IMR-90 (cell line): ENCODE results near the gene ARHGAP8. TPM values are rescaled to one million over a fixed set of nuclear protein-coding genes. Genes with fewer than 3 reads are reported as not detected.

Experiments
- ATAC-seq: fragments of 200-7000 bp; cut with Tn5 transposase; 2 replicates; pipeline ENCODE4 v1.9.1; 2020; ENCODE audit warnings: low read depth, mild to moderate bottlenecking, moderate library complexity
- BruUV-seq: library from RNA; stranded (reverse); fragments of 400-500 nt; replicated peaks from 2 replicates; lab custom pipeline; 2021; lab: Mats Ljungman, UMichigan
- CTCF ChIA-PET: fragments of 300-600 bp; formaldehyde crosslinking; extraction: SDS; loops from one replicate; lab custom pipeline; 2021; ENCODE audit warnings: antibody characterized with exemption; lab: Yijun Ruan, JAX
- POLR2A ChIA-PET: fragments of 300-600 bp; sonication (Branson Sonifier 250); formaldehyde crosslinking; loops from one replicate; lab custom pipeline; 2022; ENCODE audit warnings: antibody characterized with exemption; ENCODE audit not compliant: unreplicated experiment; lab: Charles Lee
- DNase-seq: peaks from one replicate; pipeline ENCODE4 v3.0.0; 2013
- H2AFZ ChIP-seq: replicated peaks from 2 replicates; pipeline ENCODE3; 2013; ENCODE audit warnings: low read length, mild to moderate bottlenecking; ENCODE audit not compliant: poor library complexity
- H2AK5ac ChIP-seq: 2 replicates; pipeline ENCODE4 v1.6.1; 2013; ENCODE audit warnings: low read depth, low read length, inconsistent platforms
- H2AK9ac ChIP-seq: replicated peaks from 2 replicates; pipeline ENCODE3; 2013; ENCODE audit warnings: mild to moderate bottlenecking, low read depth, low read length, moderate library complexity; ENCODE audit not compliant: poor library complexity
- H2BK120ac ChIP-seq: 2 replicates; pipeline ENCODE4 v1.6.1; 2013; ENCODE audit warnings: low read depth, low read length, inconsistent platforms
- H2BK15ac ChIP-seq: 3 replicates; pipeline ENCODE4 v1.6.1; 2013; ENCODE audit warnings: low read depth, low read length, inconsistent platforms
- H2BK20ac ChIP-seq: 2 replicates; pipeline ENCODE4 v1.6.1; 2013; ENCODE audit warnings: low read depth, mild to moderate bottlenecking, inconsistent platforms, low read length, moderate library complexity
- H2BK5ac ChIP-seq: 2 replicates; pipeline ENCODE4 v1.6.1; 2013; ENCODE audit warnings: mild to moderate bottlenecking, low read depth, low read length, inconsistent platforms; ENCODE audit not compliant: poor library complexity, severe bottlenecking
- H3K14ac ChIP-seq: replicated peaks from 2 replicates; pipeline ENCODE4 v1.6.1; 2013; ENCODE audit warnings: low read depth, low read length, inconsistent platforms
- H3K18ac ChIP-seq: 2 replicates; pipeline ENCODE4 v1.6.1; 2013; ENCODE audit warnings: low read depth, low read length, control low read depth
- H3K23ac ChIP-seq: 2 replicates; pipeline ENCODE4 v1.6.1; 2013; ENCODE audit warnings: low read depth, low read length, inconsistent platforms
- H3K27ac ChIP-seq: 2 replicates; pipeline ENCODE4 v1.5.1; 2013; ENCODE audit warnings: mild to moderate bottlenecking, control low read depth, low read length; ENCODE audit not compliant: insufficient read depth
- H3K27me3 ChIP-seq: 2 replicates; pipeline ENCODE4 v1.6.1; 2013; ENCODE audit warnings: low read length; ENCODE audit not compliant: control insufficient read depth, insufficient read depth
- H3K36me3 ChIP-seq: 2 replicates; pipeline ENCODE4 v1.6.1; 2013; ENCODE audit warnings: low read length, mixed read lengths; ENCODE audit not compliant: control insufficient read depth, insufficient read depth
- H3K4ac ChIP-seq: 2 replicates; pipeline ENCODE4 v1.6.1; 2013; ENCODE audit warnings: low read depth, low read length, inconsistent platforms
- H3K4me1 ChIP-seq: 2 replicates; pipeline ENCODE4 v1.6.1; 2013; ENCODE audit warnings: low read length, mixed read lengths; ENCODE audit not compliant: control insufficient read depth, insufficient read depth
- H3K4me2 ChIP-seq: 2 replicates; pipeline ENCODE4 v1.6.1; 2013; ENCODE audit warnings: low read depth, mild to moderate bottlenecking, control low read depth, low read length, moderate library complexity
- H3K4me3 ChIP-seq: 2 replicates; pipeline ENCODE4 v1.5.1; 2013; ENCODE audit warnings: low read depth, mild to moderate bottlenecking, control low read depth, low read length, moderate library complexity; ENCODE audit not compliant: insufficient read depth
- H3K56ac ChIP-seq: 2 replicates; pipeline ENCODE4 v1.6.1; 2013; ENCODE audit warnings: low read length, inconsistent platforms; ENCODE audit not compliant: insufficient read depth; ENCODE audit errors: extremely low read depth
- H3K79me1 ChIP-seq, 2 experiments: 2 replicates each; pipeline ENCODE4 v1.6.1; 2013; ENCODE audit warnings: low read length in 2 of 2, inconsistent platforms in 1 of 2, low read depth in 1 of 2
- H3K9ac ChIP-seq: 2 replicates; pipeline ENCODE4 v1.6.1; 2013; ENCODE audit warnings: low read depth, low read length, control low read depth
- H3K9me1 ChIP-seq: 2 replicates; pipeline ENCODE4 v1.6.1; 2013; ENCODE audit warnings: low read length, inconsistent platforms; ENCODE audit not compliant: insufficient read depth
- H3K9me3 ChIP-seq: 2 replicates; pipeline ENCODE4 v1.6.1; 2013; ENCODE audit warnings: low read length; ENCODE audit not compliant: control insufficient read depth, insufficient read depth
- H4K20me1 ChIP-seq: 2 replicates; pipeline ENCODE4 v1.6.1; 2013; ENCODE audit warnings: low read length, inconsistent platforms; ENCODE audit not compliant: insufficient read depth
- H4K5ac ChIP-seq: 2 replicates; pipeline ENCODE4 v1.6.1; 2013; ENCODE audit warnings: mild to moderate bottlenecking, low read depth, low read length, control low read depth
- H4K8ac ChIP-seq, 2 experiments: 2 replicates each; pipeline ENCODE4 v1.6.1; 2013; ENCODE audit warnings: low read depth in 2 of 2, low read length in 2 of 2, control low read depth in 1 of 2, inconsistent platforms in 1 of 2
- H4K91ac ChIP-seq: 2 replicates; pipeline ENCODE4 v1.6.1; 2013; ENCODE audit warnings: low read depth, low read length, inconsistent platforms; ENCODE audit not compliant: insufficient read depth
- CEBPB ChIP-seq: IDR thresholded peaks from 2 replicates; pipeline ENCODE4 v1.6.1; 2012; ENCODE audit warnings: low read depth, low read length, improper control_type of control experiment
- CHD1 ChIP-seq: IDR thresholded peaks from 2 replicates; pipeline ENCODE4 v1.6.1; 2012; ENCODE audit warnings: low read depth, low read length, improper control_type of control experiment
- ELK1 ChIP-seq: fragments of 150-350 bp; IDR thresholded peaks from 2 replicates; pipeline ENCODE4 v1.6.1; 2016; ENCODE audit warnings: low read depth, mild to moderate bottlenecking, low read length, moderate library complexity, borderline replicate concordance
- FOS ChIP-seq: fragments of 150-350 bp; IDR thresholded peaks from 2 replicates; pipeline ENCODE4 v1.6.1; 2016; ENCODE audit warnings: low read depth, low read length
- MAZ ChIP-seq: IDR thresholded peaks from 2 replicates; pipeline ENCODE4 v1.6.1; 2012; ENCODE audit warnings: low read depth, mild to moderate bottlenecking, low read length, improper control_type of control experiment, moderate library complexity, borderline replicate concordance
- MXI1 ChIP-seq: IDR thresholded peaks from 2 replicates; pipeline ENCODE4 v1.6.1; 2012; ENCODE audit warnings: low read depth, mild to moderate bottlenecking, low read length, moderate library complexity, borderline replicate concordance
- POLR2A ChIP-seq: IDR thresholded peaks from 2 replicates; pipeline ENCODE4 v1.6.1; 2012; ENCODE audit warnings: mild to moderate bottlenecking, low read depth, low read length
- RAD21 ChIP-seq: IDR thresholded peaks from 2 replicates; pipeline ENCODE4 v1.6.1; 2012; ENCODE audit warnings: low read length, improper control_type of control experiment
- RCOR1 ChIP-seq: IDR thresholded peaks from 2 replicates; pipeline ENCODE4 v1.6.1; 2012; ENCODE audit warnings: mild to moderate bottlenecking, low read length, improper control_type of control experiment; ENCODE audit not compliant: insufficient replicate concordance
- WGBS, 2 experiments: methylation state at CpG; one replicate each; pipeline versions ENCODE4 v1.1.5 to v1.1.7; 2013; ENCODE audit warnings: missing lambda C conversion rate in 2 of 2; ENCODE audit not compliant: insufficient read length in 1 of 2; ENCODE audit errors: extremely low coverage in 2 of 2; 5-methylcytosine and 5-hydroxymethylcytosine counted together
- dilution Hi-C: fragments of 300-500 bp; cut with HindIII; formaldehyde crosslinking; loops from one replicate; pipeline ENCODE4 v1.14.3; 2018; ENCODE audit warnings: low sequenced_read_pairs; ENCODE audit not compliant: unreplicated experiment
- in situ Hi-C: fragments of 300-500 bp; cut with MboI; formaldehyde crosslinking; loops from 3 replicates; pipeline ENCODE4 v1.14.3; 2019; ENCODE audit warnings: low sequenced_read_pairs, inconsistent platforms, mixed read lengths
- intact Hi-C: fragments of 100-400 bp; cut with micrococcal nuclease; formaldehyde crosslinking; loops from 2 replicates; pipeline ENCODE4 v1.10.0; 2022
- polyA plus RNA-seq, 3 experiments: library from polyadenylated mRNA; depleted of rRNA; stranded (reverse); fragments of >200 nt; gene quantifications; 2 replicates each; pipeline ENCODE4 v1.2.3, GENCODE V29; 2012; ENCODE audit warnings: low replicate concordance in 1 of 3
- total RNA-seq: library from RNA; depleted of rRNA; stranded (reverse); fragments of >200 nt; gene quantifications from 2 replicates; pipeline ENCODE4 v1.2.3, GENCODE V29; 2012

ARHGAP8 gene
- total and polyA plus RNA-seq, 2 of the 4 experiments (the other 2 are of a cell fraction) = 0.18 to 0.21 TPM

DNA sequence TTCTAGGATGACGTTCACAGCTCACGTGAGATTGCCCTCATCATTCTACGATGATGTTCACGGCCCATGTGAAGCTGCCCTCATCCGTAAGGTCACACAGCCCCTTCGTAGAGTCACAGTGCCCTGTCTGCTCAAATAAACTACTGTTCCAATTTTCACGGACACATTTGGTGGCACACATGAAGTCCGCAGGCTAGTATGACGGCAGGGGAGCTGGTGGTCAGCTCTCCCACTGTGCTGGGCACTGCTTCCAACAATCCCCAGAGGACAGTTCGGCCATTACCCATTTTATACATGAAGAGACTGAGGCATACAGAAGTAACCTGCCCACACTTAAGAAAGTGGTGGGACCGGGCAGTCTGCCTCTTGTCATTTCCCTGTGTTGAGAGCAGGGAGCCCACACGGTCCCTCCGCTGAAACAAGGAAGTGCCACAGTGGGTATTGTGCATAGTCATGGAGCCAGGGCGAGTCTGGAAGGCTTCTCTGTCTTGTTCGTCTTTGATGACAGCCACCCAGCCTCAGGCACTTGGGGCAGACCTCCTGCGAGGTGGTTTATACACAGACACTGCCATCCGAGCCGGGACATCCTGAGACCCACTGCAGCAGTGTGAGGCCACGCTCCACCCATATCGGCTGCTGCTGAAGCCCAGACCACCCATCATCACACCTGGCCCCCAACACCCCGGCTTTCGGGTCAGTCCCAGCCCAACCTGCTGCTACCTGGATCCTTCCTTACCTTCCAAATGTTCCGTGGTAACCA, 143.1 kb downstream of the ARHGAP8 start:
- DNase-seq (no peak), ATAC-seq (no peak)
- no peak overlapping the region for H3K23ac ChIP-seq
- H4K5ac ChIP-seq = no peak overlapping the region
- H3K4ac ChIP-seq = no peak overlapping the region
- H3K27ac ChIP-seq = no peak overlapping the region
- H2AFZ ChIP-seq = no peak overlapping the region
- ChIA-PET CTCF (no interaction called here), POLR2A (no interaction called here)
- no peak overlapping the region for H2BK15ac ChIP-seq
- intact Hi-C loops (no loop called here), dilution Hi-C loops (no loop called here), in situ Hi-C loops (no loop called here)
- H3K79me1 ChIP-seq = no peaks in the 10 kb centered on the region
- no peak overlapping the region for H3K9ac ChIP-seq
- H2BK120ac ChIP-seq = no peak overlapping the region
- no peak overlapping the region for H4K8ac ChIP-seq
- no peak overlapping the region for H4K91ac ChIP-seq
- no peak overlapping the region for H3K56ac ChIP-seq
- no TSS peak for BruUV-seq
- H3K4me3 ChIP-seq = no peak overlapping the region
- H3K36me3 ChIP-seq = no peaks in the 10 kb centered on the region
- H3K27me3 ChIP-seq = peaks cover 3% of the 10 kb centered on the region; the same call in 1 of the 2 replicates
- 72% methylated on average over 12 of the region's 23 CpGs; no CpG with 5 or more reads in 1 of the 2 experiments for WGBS, 2 experiments
- H2BK20ac ChIP-seq = no peak overlapping the region
- no peak overlapping the region for H3K14ac ChIP-seq
- TF ChIP-seq RCOR1 = no peak
- TF ChIP-seq POLR2A = no peak
- TF ChIP-seq FOS = no peak
- no peak for TF ChIP-seq RAD21
- TF ChIP-seq MAZ = no peak
- no peak for TF ChIP-seq ELK1
- TF ChIP-seq MXI1 = no peak
- no peak for TF ChIP-seq CEBPB
- TF ChIP-seq CHD1 = no peak
- no peak overlapping the region for H2AK9ac ChIP-seq
- no peak overlapping the region for H2AK5ac ChIP-seq
- H3K9me3 ChIP-seq = no peaks in the 10 kb centered on the region
- no peaks in the 10 kb centered on the region for H4K20me1 ChIP-seq
- H2BK5ac ChIP-seq = no peak overlapping the region
- no peak overlapping the region for H3K18ac ChIP-seq
- H3K4me1 ChIP-seq = no peaks in the 10 kb centered on the region
- no peak overlapping the region for H3K4me2 ChIP-seq
- no peaks in the 10 kb centered on the region for H3K9me1 ChIP-seq
